CD4-positive, CD25-positive, alpha-beta regulatory T cell (primary cell): ENCODE results near the gene HOXC12. TPM values are rescaled to one million over a fixed set of nuclear protein-coding genes. Genes with fewer than 3 reads are reported as not detected.
A peak's percentile ranks its signal among the peaks of the same experiment; 100 is the strongest.

ENCODE experiments used
- ATAC-seq, 2 donors: fragments of 150-1000 bp; cut with Tn5 transposase; one replicate each; pipeline ENCODE4 v1.10.0; 2021; ENCODE audit warnings: low read depth in 2 of 2, moderate number of reproducible peaks in 2 of 2, moderate library complexity in 1 of 2
- DNase-seq, 3 donors: peaks; one replicate each; pipeline versions ENCODE4 v3.0.0 to v3.0.0-alpha.2; 2012 to 2022; ENCODE audit warnings: mixed read lengths in 1 of 3
- H3K27ac ChIP-seq: one replicate; pipeline ENCODE4 v1.7.0; 2013; ENCODE audit warnings: mild to moderate bottlenecking, low read length; ENCODE audit not compliant: insufficient read depth, poor library complexity, severe bottlenecking
- H3K27me3 ChIP-seq: one replicate; pipeline ENCODE4 v1.7.0; 2013; ENCODE audit warnings: low read length; ENCODE audit not compliant: control insufficient read depth, insufficient read depth
- H3K36me3 ChIP-seq: one replicate; pipeline ENCODE4 v1.7.0; 2013; ENCODE audit warnings: mild to moderate bottlenecking, low read length, moderate library complexity; ENCODE audit not compliant: control insufficient read depth, insufficient read depth
- H3K4me1 ChIP-seq: 2 replicates; pipeline ENCODE4 v1.7.0; 2013; ENCODE audit warnings: mild to moderate bottlenecking, low read length; ENCODE audit not compliant: insufficient read depth, control insufficient read depth, poor library complexity, severe bottlenecking
- H3K4me3 ChIP-seq: one replicate; pipeline ENCODE4 v1.7.0; 2013; ENCODE audit warnings: low read depth, mild to moderate bottlenecking, low read length, moderate library complexity
- H3K9me3 ChIP-seq, 2 experiments: 1 replicate in 1 of 2; 2 replicates in 1 of 2; pipeline ENCODE4 v1.7.0; 2013; ENCODE audit warnings: low read length in 2 of 2, mild to moderate bottlenecking in 1 of 2, moderate library complexity in 1 of 2; ENCODE audit not compliant: control insufficient read depth in 2 of 2
- H3K27ac Mint-ChIP-seq, 3 donors: one replicate each; pipeline ENCODE4 v1.8.0; 2020 to 2022; ENCODE audit warnings: mild to moderate bottlenecking in 3 of 3, mixed read lengths in 3 of 3, moderate library complexity in 2 of 3
- H3K27me3 Mint-ChIP-seq: one replicate; pipeline ENCODE4 v1.8.0; 2022; ENCODE audit warnings: mild to moderate bottlenecking, mixed read lengths
- H3K36me3 Mint-ChIP-seq: one replicate; pipeline ENCODE4 v1.8.0; 2020; ENCODE audit warnings: mixed read lengths
- H3K4me1 Mint-ChIP-seq, 4 donors: one replicate each; pipeline ENCODE4 v1.8.0; 2020 to 2022; ENCODE audit warnings: mixed read lengths in 4 of 4, mild to moderate bottlenecking in 1 of 4
- H3K4me3 Mint-ChIP-seq, 4 donors: one replicate each; pipeline ENCODE4 v1.8.0; 2020 to 2022; ENCODE audit warnings: mild to moderate bottlenecking in 4 of 4, mixed read lengths in 4 of 4, moderate library complexity in 3 of 4
- H3K9me3 Mint-ChIP-seq, 7 donors: one replicate each; pipeline ENCODE4 v1.8.0; 2020 to 2022; ENCODE audit warnings: mixed read lengths in 7 of 7, mild to moderate bottlenecking in 3 of 7, moderate library complexity in 2 of 7
- polyA plus RNA-seq, 4 donors: library from polyadenylated mRNA; unstranded; fragments of 300-500 nt; fragmentation: Illumina TruSeq; gene quantifications; one replicate each; pipeline ENCODE4 v1.2.3, GENCODE V29; 2021
- total RNA-seq: library from RNA; stranded (reverse); gene quantifications from one replicate; pipeline ENCODE4 v1.2.3, GENCODE V29; 2022

The HOXC12 gene
- total and polyA plus RNA-seq, 5 donors from 2014 or later: not detected

- Histone ChIP-seq H3K27me3 (peaks cover 73% of the 10 kb centered on the region), H3K27ac (no peak overlapping the region), H3K4me3 (no peak overlapping the region), H3K36me3 (no peaks in the 10 kb centered on the region), H3K9me3 (no peaks in the 10 kb centered on the region), H3K4me1 (peaks cover 25% of the 10 kb centered on the region)
- H3K27ac Mint-ChIP-seq: no peak overlapping the region
- ATAC-seq: no peak
- H3K9me3 Mint-ChIP-seq: peaks cover 0 to 4% (median 1%) of the 10 kb centered on the region in 7 donors
- peaks cover 0 to 50% (median 27%) of the 10 kb centered on the region in 4 donors for H3K4me1 Mint-ChIP-seq
- no peak for DNase-seq
- no peaks in the 10 kb centered on the region for H3K36me3 Mint-ChIP-seq
- peaks cover 93% of the 10 kb centered on the region for H3K27me3 Mint-ChIP-seq
- H3K4me3 Mint-ChIP-seq: peak overlapping the region in 1 of 4 donors; percentile 28
Observed at GRCh38 chr12:53963434-53964314, 9.0 kb downstream of the HOXC12 start.

- H3K36me3 ChIP-seq: no peaks in the 10 kb centered on the region
- H3K27me3 Mint-ChIP-seq: peaks cover 93% of the 10 kb centered on the region
- H3K4me3 Mint-ChIP-seq: peak overlapping the region in 2 of 4 donors; percentile 6 to 28
Observed at GRCh38 chr12:53964315-53964713, 9.6 kb downstream of the HOXC12 start.

GRCh38 chr12:53965281-53966084 is 10.8 kb downstream of the HOXC12 start:
- DNase-seq (no peak), ATAC-seq (no peak)
- Histone ChIP-seq H3K4me1 (peaks cover 25% of the 10 kb centered on the region), H3K36me3 (no peaks in the 10 kb centered on the region), H3K4me3 (no peak overlapping the region), H3K9me3 (no peaks in the 10 kb centered on the region), H3K27me3 (peaks cover 74% of the 10 kb centered on the region), H3K27ac (no peak overlapping the region)
- Mint-ChIP-seq H3K36me3 (no peaks in the 10 kb centered on the region), H3K9me3 (peaks cover 0 to 4% (median 1%) of the 10 kb centered on the region in 7 donors), H3K27ac (no peak overlapping the region), H3K27me3 (peaks cover 93% of the 10 kb centered on the region), H3K4me3 (peak overlapping the region in 3 of 4 donors; percentile 33 to 85 (median 81)), H3K4me1 (peaks cover 0 to 47% (median 21%) of the 10 kb centered on the region in 4 donors)

More at GRCh38 chr12:53964315-53964713, 9.6 kb downstream of the HOXC12 start:
- ATAC-seq (no peak), DNase-seq (no peak)
- Mint-ChIP-seq H3K27ac (no peak overlapping the region), H3K4me1 (peaks cover 0 to 50% (median 27%) of the 10 kb centered on the region in 4 donors), H3K36me3 (no peaks in the 10 kb centered on the region), H3K9me3 (peaks cover 0 to 4% (median 1%) of the 10 kb centered on the region in 7 donors)
- H3K27me3 ChIP-seq: peaks cover 74% of the 10 kb centered on the region
- H3K4me3 ChIP-seq: no peak overlapping the region
- H3K9me3 ChIP-seq: no peaks in the 10 kb centered on the region
- H3K27ac ChIP-seq: no peak overlapping the region
- peaks cover 25% of the 10 kb centered on the region for H3K4me1 ChIP-seq

- Mint-ChIP-seq H3K27ac (no peak overlapping the region), H3K9me3 (peaks cover 0 to 4% (median 1%) of the 10 kb centered on the region in 7 donors), H3K4me1 (peaks cover 0 to 47% (median 20%) of the 10 kb centered on the region in 4 donors), H3K27me3 (peaks cover 95% of the 10 kb centered on the region), H3K4me3 (peak overlapping the region in 2 of 4 donors; percentile 33 to 81), H3K36me3 (no peaks in the 10 kb centered on the region)
- ATAC-seq (no peak), DNase-seq (no peak)
- H3K36me3 ChIP-seq: no peaks in the 10 kb centered on the region
- no peak overlapping the region for H3K27ac ChIP-seq
- H3K27me3 ChIP-seq: peaks cover 80% of the 10 kb centered on the region
- H3K4me3 ChIP-seq: no peak overlapping the region
- peaks cover 24% of the 10 kb centered on the region for H3K4me1 ChIP-seq
- no peaks in the 10 kb centered on the region for H3K9me3 ChIP-seq
Observed at GRCh38 chr12:53966085-53966384, 11.3 kb downstream of the HOXC12 start.

- no peak for ATAC-seq
- no peak for DNase-seq
- peaks cover 22% of the 10 kb centered on the region for H3K4me1 ChIP-seq
- H3K27ac ChIP-seq: no peak overlapping the region
- Mint-ChIP-seq H3K36me3 (no peaks in the 10 kb centered on the region), H3K27me3 (peaks cover 99% of the 10 kb centered on the region), H3K27ac (peak overlapping the region in 1 of 3 donors; percentile 76), H3K4me1 (peaks cover 0 to 47% (median 20%) of the 10 kb centered on the region in 4 donors), H3K4me3 (peak overlapping the region in 2 of 4 donors; percentile 59 to 81), H3K9me3 (peaks cover 0 to 4% (median 1%) of the 10 kb centered on the region in 7 donors)
- no peak overlapping the region for H3K4me3 ChIP-seq
- no peaks in the 10 kb centered on the region for H3K9me3 ChIP-seq
- H3K36me3 ChIP-seq: no peaks in the 10 kb centered on the region
- H3K27me3 ChIP-seq: peaks cover 85% of the 10 kb centered on the region
Observed at GRCh38 chr12:53966385-53967133, 11.9 kb downstream of the HOXC12 start.

GRCh38 chr12:53967421-53967925 is 12.8 kb downstream of the HOXC12 start:
- H3K27ac Mint-ChIP-seq: no peak overlapping the region
- peaks cover 0 to under 1% of the 10 kb centered on the region in 2 experiments for H3K9me3 ChIP-seq
- no peak for ATAC-seq

More at GRCh38 chr12:53967421-53967925, 12.8 kb downstream of the HOXC12 start:
- H3K36me3 ChIP-seq: no peaks in the 10 kb centered on the region
- Mint-ChIP-seq H3K4me3 (peak overlapping the region in 1 of 4 donors; percentile 81), H3K4me1 (peaks cover 0 to 44% (median 20%) of the 10 kb centered on the region in 4 donors), H3K27me3 (peaks cover 99% of the 10 kb centered on the region), H3K36me3 (no peaks in the 10 kb centered on the region), H3K9me3 (peaks cover 0 to 10% (median 1%) of the 10 kb centered on the region in 7 donors)
- no peak for DNase-seq
- peaks cover 85% of the 10 kb centered on the region for H3K27me3 ChIP-seq
- H3K4me3 ChIP-seq: no peak overlapping the region
- H3K27ac ChIP-seq: no peak overlapping the region
- peaks cover 22% of the 10 kb centered on the region for H3K4me1 ChIP-seq
